H9 (cell line): Measurements from ENCODE around the gene LMO4. TPM values are rescaled to one million over a fixed set of nuclear protein-coding genes. Genes with fewer than 3 reads are reported as not detected.

ENCODE experiments used
- DNase-seq: peaks from one replicate; pipeline ENCODE4 v3.0.0-alpha.2; 2017
- H2AFZ ChIP-seq: one replicate; pipeline ENCODE4 v1.6.1; 2013; ENCODE audit warnings: mild to moderate bottlenecking, low read length, control low read depth, moderate library complexity
- H2AK5ac ChIP-seq: 2 replicates; pipeline ENCODE4 v1.6.1; 2013; ENCODE audit warnings: low read length, control low read depth, mixed read lengths; ENCODE audit not compliant: insufficient read length
- H2BK120ac ChIP-seq: one replicate; pipeline ENCODE4 v1.6.1; 2013; ENCODE audit warnings: low read depth, mild to moderate bottlenecking, low read length, control low read depth, inconsistent platforms; ENCODE audit not compliant: poor library complexity, severe bottlenecking
- H2BK12ac ChIP-seq: 2 replicates; pipeline ENCODE4 v1.6.1; 2013; ENCODE audit warnings: low read length, control low read depth, mixed read lengths, low read depth; ENCODE audit not compliant: insufficient read length
- H2BK15ac ChIP-seq: 2 replicates; pipeline ENCODE4 v1.6.1; 2013; ENCODE audit warnings: low read depth, low read length, control low read depth
- H2BK20ac ChIP-seq: one replicate; pipeline ENCODE4 v1.6.1; 2013; ENCODE audit warnings: low read depth, mild to moderate bottlenecking, low read length, control low read depth, inconsistent platforms; ENCODE audit not compliant: poor library complexity, severe bottlenecking
- H2BK5ac ChIP-seq: 2 replicates; pipeline ENCODE4 v1.6.1; 2013; ENCODE audit warnings: low read length, control low read depth, mixed read lengths; ENCODE audit not compliant: insufficient read length
- H3K14ac ChIP-seq: 2 replicates; pipeline ENCODE4 v1.6.1; 2013; ENCODE audit warnings: low read length, control low read depth; ENCODE audit not compliant: insufficient read depth
- H3K18ac ChIP-seq: 2 replicates; pipeline ENCODE4 v1.6.1; 2013; ENCODE audit warnings: low read depth, mild to moderate bottlenecking, mixed read lengths, low read length, control low read depth; ENCODE audit not compliant: insufficient read length
- H3K23ac ChIP-seq: 2 replicates; pipeline ENCODE4 v1.6.1; 2013; ENCODE audit warnings: low read length, control low read depth, mixed read lengths, low read depth; ENCODE audit not compliant: insufficient read length
- H3K23me2 ChIP-seq: 2 replicates; pipeline ENCODE4 v1.6.1; 2013; ENCODE audit warnings: low read depth, mild to moderate bottlenecking, mixed read lengths, low read length, control low read depth; ENCODE audit not compliant: insufficient read length, poor library complexity, severe bottlenecking
- H3K27ac ChIP-seq: 2 replicates; pipeline ENCODE4 v1.5.1; 2013; ENCODE audit warnings: low read length, control low read depth, mixed read lengths, low read depth; ENCODE audit not compliant: insufficient read length
- H3K27me3 ChIP-seq: 2 replicates; pipeline ENCODE4 v1.6.1; 2013; ENCODE audit warnings: low read length, control low read depth, inconsistent platforms; ENCODE audit not compliant: insufficient read depth
- H3K4ac ChIP-seq: 2 replicates; pipeline ENCODE4 v1.6.1; 2013; ENCODE audit warnings: low read depth, mild to moderate bottlenecking, control low read depth, inconsistent platforms, low read length, moderate library complexity
- H3K4me1 ChIP-seq: 2 replicates; pipeline ENCODE4 v1.6.1; 2013; ENCODE audit warnings: low read length, control low read depth, inconsistent platforms; ENCODE audit not compliant: insufficient read depth
- H3K4me2 ChIP-seq: 2 replicates; pipeline ENCODE4 v1.6.1; 2013; ENCODE audit warnings: low read length, control low read depth, mixed read lengths; ENCODE audit not compliant: insufficient read length, insufficient read depth
- H3K56ac ChIP-seq: 2 replicates; pipeline ENCODE4 v1.6.1; 2013; ENCODE audit warnings: low read depth, mild to moderate bottlenecking, mixed read lengths, low read length, control low read depth; ENCODE audit not compliant: insufficient read length
- H3K79me1 ChIP-seq: 2 replicates; pipeline ENCODE4 v1.6.1; 2013; ENCODE audit warnings: low read depth, mild to moderate bottlenecking, moderate library complexity, low read length, control low read depth, inconsistent platforms; ENCODE audit not compliant: insufficient read depth, poor library complexity, severe bottlenecking
- H3K79me2 ChIP-seq: 2 replicates; pipeline ENCODE4 v1.6.1; 2013; ENCODE audit warnings: low read length, control low read depth, inconsistent platforms; ENCODE audit not compliant: insufficient read depth
- H3K9ac ChIP-seq: 2 replicates; pipeline ENCODE4 v1.6.1; 2013; ENCODE audit warnings: low read length, control low read depth, mixed read lengths; ENCODE audit not compliant: insufficient read length; ENCODE audit errors: extremely low read depth
- H3K9me3 ChIP-seq: one replicate; pipeline ENCODE4 v1.6.1; 2013; ENCODE audit warnings: low read depth, low read length, inconsistent platforms; ENCODE audit not compliant: control insufficient read depth
- H3T11ph ChIP-seq: one replicate; pipeline ENCODE4 v1.6.1; 2013; ENCODE audit warnings: mild to moderate bottlenecking, low read length, control low read depth, inconsistent platforms
- H4K20me1 ChIP-seq: one replicate; pipeline ENCODE4 v1.6.1; 2013; ENCODE audit not compliant: control insufficient read depth, insufficient read length, insufficient read depth
- H4K5ac ChIP-seq: 2 replicates; pipeline ENCODE4 v1.6.1; 2013; ENCODE audit warnings: low read depth, mild to moderate bottlenecking, mixed read lengths, low read length, control low read depth; ENCODE audit not compliant: insufficient read length
- H4K8ac ChIP-seq: replicated peaks from 2 replicates; pipeline ENCODE4 v1.6.1; 2013; ENCODE audit warnings: low read length, control low read depth, mixed read lengths, low read depth; ENCODE audit not compliant: insufficient read length
- H4K91ac ChIP-seq: 2 replicates; pipeline ENCODE4 v1.6.1; 2013; ENCODE audit warnings: low read depth, mild to moderate bottlenecking, moderate library complexity, mixed read lengths, low read length, control low read depth; ENCODE audit not compliant: insufficient read length
- H3K27ac Mint-ChIP-seq, 3 experiments: 2 replicates in 2 of 3; 3 replicates in 1 of 3; pipeline ENCODE4 v1.8.0; 2020 to 2021; ENCODE audit warnings: mixed read lengths in 3 of 3, mild to moderate bottlenecking in 1 of 3, moderate library complexity in 1 of 3
- H3K27me3 Mint-ChIP-seq: 2 replicates; pipeline ENCODE4 v1.8.0; 2021; ENCODE audit warnings: low read depth, mild to moderate bottlenecking, moderate library complexity, mixed read lengths
- H3K36me3 Mint-ChIP-seq, 3 experiments: 2 replicates in 2 of 3; 3 replicates in 1 of 3; pipeline ENCODE4 v1.8.0; 2020 to 2021; ENCODE audit warnings: low read depth in 3 of 3, mixed read lengths in 3 of 3; ENCODE audit not compliant: insufficient read depth in 1 of 3
- H3K4me1 Mint-ChIP-seq, 2 experiments: 2 replicates each; pipeline ENCODE4 v1.8.0; 2020; ENCODE audit warnings: mixed read lengths in 2 of 2
- H3K4me3 Mint-ChIP-seq, 2 experiments: 2 replicates in 1 of 2; 3 replicates in 1 of 2; pipeline ENCODE4 v1.8.0; 2020 to 2021; ENCODE audit warnings: mild to moderate bottlenecking in 2 of 2, mixed read lengths in 2 of 2, moderate library complexity in 1 of 2
- H3K9me3 Mint-ChIP-seq, 2 experiments: 2 replicates in 1 of 2; 3 replicates in 1 of 2; pipeline ENCODE4 v1.8.0; 2020; ENCODE audit warnings: mild to moderate bottlenecking in 2 of 2, mixed read lengths in 2 of 2, moderate library complexity in 1 of 2
- CTCF ChIP-seq: fragments of 200-600 bp; sonication (generic); conservative IDR thresholded peaks from 3 replicates; pipeline ENCODE4 v1.8.0; 2021; ENCODE audit warnings: antibody characterized with exemption, mild to moderate bottlenecking
- WGBS: extraction: QIAGEN DNeasy Blood & Tissue Kit; methylation state at CpG from one replicate; pipeline ENCODE4 v1.1.7; 2013; ENCODE audit warnings: missing lambda C conversion rate, low lambda C conversion rate, mixed read lengths; ENCODE audit not compliant: insufficient read length; ENCODE audit errors: extremely low coverage; 5-methylcytosine and 5-hydroxymethylcytosine counted together
- total RNA-seq: library from RNA; stranded (reverse); gene quantifications from 2 replicates; pipeline ENCODE4 v1.2.1, GENCODE V29; 2021

LMO4 gene
- total RNA-seq, 1 experiment from 2014 or later = 64.9 TPM

- no peak for DNase-seq
- Histone ChIP-seq H2AK5ac (no peak overlapping the region), H2BK5ac (no peak overlapping the region), H2BK12ac (no peak overlapping the region), H2AFZ (no peak overlapping the region), H4K5ac (no peak overlapping the region), H3K4ac (no peak overlapping the region), H2BK15ac (no peak overlapping the region), H3K4me1 (no peaks in the 10 kb centered on the region), H3K79me1 (no peaks in the 10 kb centered on the region), H3K9me3 (no peaks in the 10 kb centered on the region), H3K27me3 (no peaks in the 10 kb centered on the region), H3T11ph (no peak overlapping the region), H4K20me1 (no peaks in the 10 kb centered on the region), H3K56ac (no peak overlapping the region), H3K9ac (no peak overlapping the region), H2BK20ac (no peak overlapping the region), H3K18ac (no peak overlapping the region), H4K8ac (no peak overlapping the region), H3K23me2 (no peaks in the 10 kb centered on the region), H3K14ac (no peak overlapping the region), H3K4me2 (no peak overlapping the region), H2BK120ac (no peak overlapping the region), H3K79me2 (no peaks in the 10 kb centered on the region), H3K27ac (no peak overlapping the region), H3K23ac (no peak overlapping the region), H4K91ac (no peak overlapping the region)
- no peak for TF ChIP-seq CTCF
- Mint-ChIP-seq H3K4me1 (peaks cover 7 to 14% of the 10 kb centered on the region in 2 experiments), H3K27ac (no peak overlapping the region), H3K36me3 (no peaks in the 10 kb centered on the region), H3K27me3 (no peaks in the 10 kb centered on the region; the same call in 1 of the 2 replicates), H3K4me3 (no peak overlapping the region), H3K9me3 (no peaks in the 10 kb centered on the region)
- no CpG with 5 or more reads among the region's 6 CpGs for WGBS
These were observed 14.6 kb upstream of the LMO4 start for GRCh38 chr1:87314091-87314490.
